Endothelial cell of umbilical vein (primary cell): Measurements from ENCODE around the gene TMED7. TPM values are rescaled to one million over a fixed set of nuclear protein-coding genes. Genes with fewer than 3 reads are reported as not detected.

ENCODE experiments used
- BruUV-seq: library from RNA; stranded (reverse); fragments of 400-500 nt; replicated peaks from 2 replicates; lab custom pipeline; 2021; lab: Mats Ljungman, UMichigan
- CTCF ChIA-PET: fragments of 300-600, 350-600 bp; sonication (Branson Sonifier 250); formaldehyde crosslinking; loops from one replicate; lab custom pipeline; 2021; ENCODE audit warnings: antibody characterized with exemption, inconsistent platforms; lab: Charles Lee
- POLR2A ChIA-PET: fragments of 300-600, 350-600 bp; sonication (Branson Sonifier 250); formaldehyde crosslinking; loops from one replicate; lab custom pipeline; 2021; ENCODE audit warnings: antibody characterized with exemption, inconsistent platforms; lab: Charles Lee
- DNase-seq: peaks from one replicate; pipeline ENCODE4 v3.0.0-alpha.2; 2011; ENCODE audit warnings: low read depth, low spot score
- FAIRE-seq: peaks from 2 replicates; lab custom pipeline; 2011; peaks lifted over from hg19 to GRCh38; lab: Jason Lieb, UNC
- H2AFZ ChIP-seq: 2 replicates; pipeline ENCODE4 v1.6.0; 2012; ENCODE audit warnings: low read depth, low read length, control low read depth, inconsistent platforms
- H3K27ac ChIP-seq: 2 replicates; pipeline ENCODE4 v1.5.1; 2011; ENCODE audit warnings: low read depth, mild to moderate bottlenecking, control low read depth, low read length, moderate library complexity; ENCODE audit not compliant: insufficient read depth
- H3K27me3 ChIP-seq, 2 experiments: 2 replicates each; pipeline versions ENCODE4 v1.6.0 to v1.6.1; 2011; ENCODE audit warnings: low read length in 2 of 2, mixed read lengths in 1 of 2; ENCODE audit not compliant: control insufficient read depth in 2 of 2, insufficient read depth in 2 of 2
- H3K36me3 ChIP-seq, 2 experiments: 2 replicates in 1 of 2; 3 replicates in 1 of 2; pipeline ENCODE4 v1.5.1; 2011; ENCODE audit warnings: low read length in 2 of 2, mild to moderate bottlenecking in 1 of 2, moderate library complexity in 1 of 2; ENCODE audit not compliant: control insufficient read depth in 2 of 2, insufficient read depth in 2 of 2; ENCODE audit errors: extremely low read depth in 1 of 2
- H3K4me1 ChIP-seq: 3 replicates; pipeline ENCODE4 v1.5.1; 2011; ENCODE audit warnings: mild to moderate bottlenecking, low read length; ENCODE audit not compliant: control insufficient read depth, insufficient read depth; ENCODE audit errors: extremely low read depth
- H3K4me2 ChIP-seq: 2 replicates; pipeline ENCODE4 v1.6.1; 2011; ENCODE audit warnings: low read length, control low read depth, mixed read lengths; ENCODE audit not compliant: insufficient read depth
- H3K4me3 ChIP-seq, 3 experiments: fragments of 200-600 bp in 1 of 3; sonication (generic), shearing (Covaris generic) in 1 of 3; replicated peaks in 1 of 3; 2 replicates each; pipeline ENCODE4 v1.5.1; 2011 to 2016; ENCODE audit warnings: control low read depth in 3 of 3, low read length in 3 of 3, mild to moderate bottlenecking in 2 of 3, inconsistent platforms in 1 of 3, low read depth in 1 of 3, moderate library complexity in 1 of 3; ENCODE audit not compliant: insufficient read depth in 1 of 3
- H3K79me2 ChIP-seq: 2 replicates; pipeline ENCODE4 v1.6.0; 2012; ENCODE audit warnings: low read length, inconsistent platforms; ENCODE audit not compliant: control insufficient read depth, insufficient read depth
- H3K9ac ChIP-seq: replicated peaks from 2 replicates; pipeline ENCODE3; 2011; ENCODE audit warnings: low read length, control low read depth; ENCODE audit not compliant: insufficient read depth; ENCODE audit errors: extremely low read depth
- H3K9me1 ChIP-seq: replicated peaks from 3 replicates; pipeline ENCODE4 v1.6.0; 2011; ENCODE audit warnings: mild to moderate bottlenecking, low read length; ENCODE audit not compliant: control insufficient read depth, insufficient read depth; ENCODE audit errors: extremely low read depth
- H3K9me3 ChIP-seq: replicated peaks from 2 replicates; pipeline ENCODE4 v1.5.1; 2012; ENCODE audit warnings: low read length, inconsistent platforms; ENCODE audit not compliant: control insufficient read depth, insufficient read depth
- H4K20me1 ChIP-seq: replicated peaks from 2 replicates; pipeline ENCODE3; 2011; ENCODE audit warnings: mild to moderate bottlenecking, low read length; ENCODE audit not compliant: control insufficient read depth, insufficient read depth; ENCODE audit errors: extremely low read depth
- EZH2 ChIP-seq: IDR thresholded peaks from 2 replicates; pipeline ENCODE4 v1.6.1; 2012; ENCODE audit warnings: borderline replicate concordance, low read depth, mild to moderate bottlenecking, moderate library complexity, low read length, inconsistent platforms; ENCODE audit not compliant: severe bottlenecking
- FOS ChIP-seq: IDR thresholded peaks from 2 replicates; pipeline ENCODE4 v1.6.1; 2011; ENCODE audit warnings: mild to moderate bottlenecking, low read length, moderate library complexity, borderline replicate concordance; ENCODE audit not compliant: insufficient read depth
- GATA2 ChIP-seq: IDR thresholded peaks from 2 replicates; pipeline ENCODE4 v1.7.0; 2011; ENCODE audit warnings: low read depth, mild to moderate bottlenecking, moderate library complexity, mixed read lengths, low read length; ENCODE audit not compliant: insufficient read length, insufficient read depth
- JUN ChIP-seq: IDR thresholded peaks from 2 replicates; pipeline ENCODE4 v1.6.1; 2011; ENCODE audit warnings: borderline replicate concordance, low read depth; ENCODE audit not compliant: insufficient read length, insufficient read depth
- MYC ChIP-seq: IDR thresholded peaks from one replicate; pipeline ENCODE4 v1.6.1; 2011; ENCODE audit warnings: mild to moderate bottlenecking, low read depth, low read length
- POLR2A ChIP-seq: IDR thresholded peaks from 2 replicates; pipeline ENCODE4 v1.6.1; 2012; ENCODE audit warnings: low read depth, mild to moderate bottlenecking, control low read depth, low read length
- POLR2AphosphoS5 ChIP-seq: IDR thresholded peaks from 2 replicates; pipeline ENCODE4 v1.6.1; 2012; ENCODE audit warnings: low read depth, mild to moderate bottlenecking, control low read depth, low read length, moderate library complexity; ENCODE audit not compliant: insufficient read depth
- dilution Hi-C: fragments of 300-500 bp; cut with MboI; formaldehyde crosslinking; loops from one replicate; pipeline ENCODE4 v1.15.0; 2019; ENCODE audit warnings: low sequenced_read_pairs; ENCODE audit not compliant: extremely low pct_ligation_motif_present
- intact Hi-C: fragments of 100-400 bp; cut with micrococcal nuclease; formaldehyde crosslinking; loops from one replicate; pipeline ENCODE4 v1.10.0; 2022
- polyA plus RNA-seq, 4 experiments: library from polyadenylated mRNA; depleted of rRNA in 3 of 4; stranded (reverse) in 3 of 4; unstranded in 1 of 4; fragments of >200 nt; gene quantifications; 2 replicates each; pipeline versions ENCODE4 v1.2.1 to v1.2.3, GENCODE V29; 2011 to 2012; ENCODE audit warnings: missing spikeins in 1 of 4
- total RNA-seq: library from RNA; stranded (reverse); gene quantifications from 2 replicates; pipeline ENCODE4 v1.2.3, GENCODE V29; 2021
- TF ChIP-seq, protein P1 (sequence below), 2 donors: IDR thresholded peaks; 1 replicate in 1 of 2; 2 replicates in 1 of 2; pipeline ENCODE4 v1.5.1; 2011; ENCODE audit warnings: low read length in 2 of 2, mild to moderate bottlenecking in 2 of 2, moderate library complexity in 2 of 2, control low read depth in 1 of 2, inconsistent platforms in 1 of 2, low read depth in 1 of 2; ENCODE audit not compliant: insufficient read depth in 1 of 2; ENCODE audit errors: extremely low read depth in 1 of 2
- TF ChIP-seq, protein P2 (sequence below): IDR thresholded peaks from 2 replicates; pipeline ENCODE4 v1.6.1; 2011; ENCODE audit not compliant: insufficient read depth, insufficient read length

TMED7 gene
- total and polyA plus RNA-seq, 2 donors (not counting 3 experiments of a cell fraction or from before 2014, with no cell fraction given): 57.6 to 101 TPM

DNA sequence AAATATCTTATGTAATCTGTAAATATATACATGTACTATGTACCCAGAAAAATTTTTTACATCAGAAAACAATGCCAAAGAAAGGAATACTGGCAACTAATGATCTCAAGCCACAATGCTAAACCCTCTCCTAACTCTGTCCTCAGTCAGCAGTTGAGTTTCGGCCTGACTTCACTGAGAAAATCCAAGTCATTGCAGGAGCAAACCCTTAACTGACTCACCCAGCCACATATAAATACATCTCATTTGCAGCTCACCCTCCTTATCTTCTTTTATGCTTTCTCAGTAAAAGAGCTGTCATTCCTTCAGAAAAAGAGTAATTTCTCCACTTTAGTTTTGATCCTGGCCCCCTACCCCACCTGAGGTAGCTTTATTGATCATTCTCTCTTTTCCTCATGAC lies 46.1 kb upstream of the TMED7 start:
- Histone ChIP-seq H3K4me2 (no peak overlapping the region), H3K36me3 (no peaks in the 10 kb centered on the region), H3K4me1 (no peaks in the 10 kb centered on the region), H3K4me3 (no peak overlapping the region), H3K9me3 (no peaks in the 10 kb centered on the region), H3K27ac (no peak overlapping the region), H3K27me3 (peaks cover 0 to 3% of the 10 kb centered on the region in 2 experiments), H4K20me1 (no peaks in the 10 kb centered on the region), H3K9ac (no peak overlapping the region), H2AFZ (no peak overlapping the region), H3K79me2 (no peaks in the 10 kb centered on the region), H3K9me1 (no peaks in the 10 kb centered on the region)
- dilution Hi-C loops: no loop called here
- FAIRE-seq: no peak
- no peak for DNase-seq
- TF ChIP-seq, protein P1, sequence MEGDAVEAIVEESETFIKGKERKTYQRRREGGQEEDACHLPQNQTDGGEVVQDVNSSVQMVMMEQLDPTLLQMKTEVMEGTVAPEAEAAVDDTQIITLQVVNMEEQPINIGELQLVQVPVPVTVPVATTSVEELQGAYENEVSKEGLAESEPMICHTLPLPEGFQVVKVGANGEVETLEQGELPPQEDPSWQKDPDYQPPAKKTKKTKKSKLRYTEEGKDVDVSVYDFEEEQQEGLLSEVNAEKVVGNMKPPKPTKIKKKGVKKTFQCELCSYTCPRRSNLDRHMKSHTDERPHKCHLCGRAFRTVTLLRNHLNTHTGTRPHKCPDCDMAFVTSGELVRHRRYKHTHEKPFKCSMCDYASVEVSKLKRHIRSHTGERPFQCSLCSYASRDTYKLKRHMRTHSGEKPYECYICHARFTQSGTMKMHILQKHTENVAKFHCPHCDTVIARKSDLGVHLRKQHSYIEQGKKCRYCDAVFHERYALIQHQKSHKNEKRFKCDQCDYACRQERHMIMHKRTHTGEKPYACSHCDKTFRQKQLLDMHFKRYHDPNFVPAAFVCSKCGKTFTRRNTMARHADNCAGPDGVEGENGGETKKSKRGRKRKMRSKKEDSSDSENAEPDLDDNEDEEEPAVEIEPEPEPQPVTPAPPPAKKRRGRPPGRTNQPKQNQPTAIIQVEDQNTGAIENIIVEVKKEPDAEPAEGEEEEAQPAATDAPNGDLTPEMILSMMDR (IDR thresholded peaks at IDR 0.05; ENCODE audit: extremely low read depth in 1 of 2, insufficient read depth in 1 of 2, low read depth in 1 of 2, low read length in 2 of 2): no peak
- ChIA-PET CTCF (no interaction called here), POLR2A (no interaction called here)
- BruUV-seq: no TSS peak
- intact Hi-C loops: no loop called here

DNA sequence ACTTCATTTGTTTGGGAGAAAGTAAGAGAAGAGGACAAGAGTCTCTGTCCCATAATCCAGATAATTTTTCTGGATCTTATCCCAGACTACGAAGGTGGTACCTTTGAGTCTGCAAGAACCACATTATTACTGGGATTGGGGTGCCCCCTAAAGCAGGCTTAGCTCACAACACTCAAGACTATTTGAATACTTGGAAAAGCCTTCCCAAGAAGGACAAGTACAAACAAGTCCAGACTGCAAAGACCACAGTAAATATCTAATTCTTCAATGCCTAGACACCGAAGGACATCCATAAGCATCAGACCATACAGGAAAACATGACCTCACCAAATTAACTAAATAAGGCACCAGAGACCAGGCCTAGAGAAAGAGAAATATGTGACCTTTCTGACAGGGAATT lies 40.2 kb upstream of the TMED7 start:
- intact Hi-C loops (no loop called here), dilution Hi-C loops (no loop called here)
- TF ChIP-seq POLR2AphosphoS5: no peak
- no peak for TF ChIP-seq FOS
- TF ChIP-seq, protein P2, sequence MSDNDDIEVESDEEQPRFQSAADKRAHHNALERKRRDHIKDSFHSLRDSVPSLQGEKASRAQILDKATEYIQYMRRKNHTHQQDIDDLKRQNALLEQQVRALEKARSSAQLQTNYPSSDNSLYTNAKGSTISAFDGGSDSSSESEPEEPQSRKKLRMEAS: no peak
- TF ChIP-seq, protein P1 (IDR thresholded peaks at IDR 0.05; ENCODE audit: extremely low read depth in 1 of 2, insufficient read depth in 1 of 2, low read depth in 1 of 2, low read length in 2 of 2): no peak
- TF ChIP-seq JUN: no peak
- TF ChIP-seq GATA2: no peak
- TF ChIP-seq MYC: no peak
- TF ChIP-seq EZH2: no peak
- no peak for TF ChIP-seq POLR2A
- H3K9me3 ChIP-seq: no peaks in the 10 kb centered on the region
- DNase-seq (no peak), FAIRE-seq (no peak)
- H3K4me3 ChIP-seq: no peak overlapping the region
- no peaks in the 10 kb centered on the region for H3K4me1 ChIP-seq
- no peak overlapping the region for H3K9ac ChIP-seq
- BruUV-seq: no TSS peak
- H3K27ac ChIP-seq: no peak overlapping the region
- H3K27me3 ChIP-seq: no peaks in the 10 kb centered on the region
- no peaks in the 10 kb centered on the region for H3K36me3 ChIP-seq
- H3K79me2 ChIP-seq: no peaks in the 10 kb centered on the region
- H3K4me2 ChIP-seq: no peak overlapping the region
- no peak overlapping the region for H2AFZ ChIP-seq
- ChIA-PET CTCF (no interaction called here), POLR2A (no interaction called here)
- no peaks in the 10 kb centered on the region for H4K20me1 ChIP-seq
- no peaks in the 10 kb centered on the region for H3K9me1 ChIP-seq
